ENCODE data around the gene MDFIC. TPM values are rescaled to one million over a fixed set of nuclear protein-coding genes. Genes with fewer than 3 reads are reported as not detected.

MDFIC gene
- polyA plus RNA-seq, 1 of the 3 experiments (the other 2 are of a cell fraction), result 2.8 TPM

DNA sequence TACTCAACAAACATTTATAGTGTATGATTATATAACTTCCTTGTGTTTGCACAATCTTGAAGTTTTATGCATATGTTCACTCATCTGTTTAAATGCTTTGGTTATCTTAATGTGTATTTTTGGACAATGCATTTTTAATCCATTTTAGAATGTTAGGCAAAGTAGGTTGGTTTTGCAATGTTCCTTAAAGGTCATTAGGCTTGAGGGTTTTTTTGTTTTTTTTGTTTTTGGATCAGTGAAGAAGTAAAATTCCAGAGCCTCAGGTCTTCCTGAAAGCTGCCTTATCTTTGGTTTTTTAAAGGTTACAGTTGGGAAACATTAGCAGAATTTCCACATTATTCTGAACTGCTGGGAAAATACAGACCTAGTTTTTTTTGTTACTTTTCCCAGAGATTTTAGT, 12.8 kb downstream of the MDFIC start:
- Histone ChIP-seq H3K9ac (no peak overlapping the region), H3K27me3 (ENCODE audit: insufficient read depth) (no peaks in the 10 kb centered on the region), H4K20me1 (ENCODE audit: insufficient read depth) (no peaks in the 10 kb centered on the region), H3K9me2 (no peaks in the 10 kb centered on the region), H3K4me2 (no peak overlapping the region), H3K4me3 (ENCODE audit: low read depth in 2 of 2, low read length in 1 of 2) (no peak overlapping the region), H3K4me1 (ENCODE audit: control insufficient read depth in 1 of 2, insufficient read depth in 2 of 2, low read depth in 1 of 2, low read length in 1 of 2) (peaks cover 0 to 5% of the 10 kb centered on the region in 2 experiments; a peak in 2 of 4 replicates), H3F3A (replicated peaks; ENCODE audit: insufficient read depth) (no peaks in the 10 kb centered on the region), H3K79me2 (ENCODE audit: insufficient read depth) (no peaks in the 10 kb centered on the region), H3K27ac (ENCODE audit: low read depth in 2 of 2, low read length in 1 of 2) (no peak overlapping the region), H2AFZ (ENCODE audit: low read depth) (no peak overlapping the region), H3K9me3 (no peaks in the 10 kb centered on the region), H3K36me3 (replicated peaks in 1 of 2; ENCODE audit: control insufficient read depth in 1 of 2, insufficient read depth in 2 of 2, low read length in 1 of 2) (no peaks in the 10 kb centered on the region)
- TF ChIP-seq, protein P1, sequence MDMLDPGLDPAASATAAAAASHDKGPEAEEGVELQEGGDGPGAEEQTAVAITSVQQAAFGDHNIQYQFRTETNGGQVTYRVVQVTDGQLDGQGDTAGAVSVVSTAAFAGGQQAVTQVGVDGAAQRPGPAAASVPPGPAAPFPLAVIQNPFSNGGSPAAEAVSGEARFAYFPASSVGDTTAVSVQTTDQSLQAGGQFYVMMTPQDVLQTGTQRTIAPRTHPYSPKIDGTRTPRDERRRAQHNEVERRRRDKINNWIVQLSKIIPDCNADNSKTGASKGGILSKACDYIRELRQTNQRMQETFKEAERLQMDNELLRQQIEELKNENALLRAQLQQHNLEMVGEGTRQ (IDR thresholded peaks at IDR 0.05; ENCODE audit: borderline replicate concordance, low read depth, low read length), result no peak
- TF ChIP-seq RFX5 (IDR thresholded peaks at IDR 0.05; ENCODE audit: low read length) (no peak), GABPA (IDR thresholded peaks at IDR 0.05; ENCODE audit: low read depth) (no peak), SMC3 (IDR thresholded peaks at IDR 0.05; ENCODE audit: low read depth, low read length) (no peak), YY1 (IDR thresholded peaks at IDR 0.05; ENCODE audit: low read depth) (no peak), FOXM1 (IDR thresholded peaks at IDR 0.05; ENCODE audit: low read depth) (no peak), RAD21 (IDR thresholded peaks at IDR 0.05; ENCODE audit: low read length) (no peak), EP300 (IDR thresholded peaks at IDR 0.05; ENCODE audit: borderline replicate concordance in 1 of 2, low read depth in 1 of 2, low read length in 1 of 2) (no peak), TCF12 (IDR thresholded peaks at IDR 0.05) (no peak), RCOR1 (IDR thresholded peaks at IDR 0.05; ENCODE audit: low read length) (no peak), MXI1 (IDR thresholded peaks at IDR 0.05; ENCODE audit: low read depth, low read length) (no peak), POLR2AphosphoS5 (IDR thresholded peaks at IDR 0.05; ENCODE audit: low read depth, low read length) (no peak), JUND (IDR thresholded peaks at IDR 0.05) (no peak)
- TF ChIP-seq, protein P2, sequence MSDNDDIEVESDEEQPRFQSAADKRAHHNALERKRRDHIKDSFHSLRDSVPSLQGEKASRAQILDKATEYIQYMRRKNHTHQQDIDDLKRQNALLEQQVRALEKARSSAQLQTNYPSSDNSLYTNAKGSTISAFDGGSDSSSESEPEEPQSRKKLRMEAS (IDR thresholded peaks at IDR 0.05; ENCODE audit: low read depth), result no peak
- TF ChIP-seq, protein P3, sequence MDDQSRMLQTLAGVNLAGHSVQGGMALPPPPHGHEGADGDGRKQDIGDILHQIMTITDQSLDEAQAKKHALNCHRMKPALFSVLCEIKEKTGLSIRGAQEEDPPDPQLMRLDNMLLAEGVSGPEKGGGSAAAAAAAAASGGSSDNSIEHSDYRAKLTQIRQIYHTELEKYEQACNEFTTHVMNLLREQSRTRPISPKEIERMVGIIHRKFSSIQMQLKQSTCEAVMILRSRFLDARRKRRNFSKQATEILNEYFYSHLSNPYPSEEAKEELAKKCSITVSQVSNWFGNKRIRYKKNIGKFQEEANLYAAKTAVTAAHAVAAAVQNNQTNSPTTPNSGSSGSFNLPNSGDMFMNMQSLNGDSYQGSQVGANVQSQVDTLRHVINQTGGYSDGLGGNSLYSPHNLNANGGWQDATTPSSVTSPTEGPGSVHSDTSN (IDR thresholded peaks at IDR 0.05), result no peak
- TF ChIP-seq, protein P4, sequence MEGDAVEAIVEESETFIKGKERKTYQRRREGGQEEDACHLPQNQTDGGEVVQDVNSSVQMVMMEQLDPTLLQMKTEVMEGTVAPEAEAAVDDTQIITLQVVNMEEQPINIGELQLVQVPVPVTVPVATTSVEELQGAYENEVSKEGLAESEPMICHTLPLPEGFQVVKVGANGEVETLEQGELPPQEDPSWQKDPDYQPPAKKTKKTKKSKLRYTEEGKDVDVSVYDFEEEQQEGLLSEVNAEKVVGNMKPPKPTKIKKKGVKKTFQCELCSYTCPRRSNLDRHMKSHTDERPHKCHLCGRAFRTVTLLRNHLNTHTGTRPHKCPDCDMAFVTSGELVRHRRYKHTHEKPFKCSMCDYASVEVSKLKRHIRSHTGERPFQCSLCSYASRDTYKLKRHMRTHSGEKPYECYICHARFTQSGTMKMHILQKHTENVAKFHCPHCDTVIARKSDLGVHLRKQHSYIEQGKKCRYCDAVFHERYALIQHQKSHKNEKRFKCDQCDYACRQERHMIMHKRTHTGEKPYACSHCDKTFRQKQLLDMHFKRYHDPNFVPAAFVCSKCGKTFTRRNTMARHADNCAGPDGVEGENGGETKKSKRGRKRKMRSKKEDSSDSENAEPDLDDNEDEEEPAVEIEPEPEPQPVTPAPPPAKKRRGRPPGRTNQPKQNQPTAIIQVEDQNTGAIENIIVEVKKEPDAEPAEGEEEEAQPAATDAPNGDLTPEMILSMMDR (IDR thresholded peaks at IDR 0.05), result no peak
- TF ChIP-seq, protein P5, sequence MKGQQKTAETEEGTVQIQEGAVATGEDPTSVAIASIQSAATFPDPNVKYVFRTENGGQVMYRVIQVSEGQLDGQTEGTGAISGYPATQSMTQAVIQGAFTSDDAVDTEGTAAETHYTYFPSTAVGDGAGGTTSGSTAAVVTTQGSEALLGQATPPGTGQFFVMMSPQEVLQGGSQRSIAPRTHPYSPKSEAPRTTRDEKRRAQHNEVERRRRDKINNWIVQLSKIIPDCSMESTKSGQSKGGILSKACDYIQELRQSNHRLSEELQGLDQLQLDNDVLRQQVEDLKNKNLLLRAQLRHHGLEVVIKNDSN (IDR thresholded peaks at IDR 0.05; ENCODE audit: borderline replicate concordance, low read depth), result no peak
- DNase-seq, result no peak
- CTCF ChIA-PET, result no interaction called here
- POLR2A ChIA-PET, result no interaction called here
